ENCODE measurements around the gene SFXN3.

SFXN3 gene

DNA sequence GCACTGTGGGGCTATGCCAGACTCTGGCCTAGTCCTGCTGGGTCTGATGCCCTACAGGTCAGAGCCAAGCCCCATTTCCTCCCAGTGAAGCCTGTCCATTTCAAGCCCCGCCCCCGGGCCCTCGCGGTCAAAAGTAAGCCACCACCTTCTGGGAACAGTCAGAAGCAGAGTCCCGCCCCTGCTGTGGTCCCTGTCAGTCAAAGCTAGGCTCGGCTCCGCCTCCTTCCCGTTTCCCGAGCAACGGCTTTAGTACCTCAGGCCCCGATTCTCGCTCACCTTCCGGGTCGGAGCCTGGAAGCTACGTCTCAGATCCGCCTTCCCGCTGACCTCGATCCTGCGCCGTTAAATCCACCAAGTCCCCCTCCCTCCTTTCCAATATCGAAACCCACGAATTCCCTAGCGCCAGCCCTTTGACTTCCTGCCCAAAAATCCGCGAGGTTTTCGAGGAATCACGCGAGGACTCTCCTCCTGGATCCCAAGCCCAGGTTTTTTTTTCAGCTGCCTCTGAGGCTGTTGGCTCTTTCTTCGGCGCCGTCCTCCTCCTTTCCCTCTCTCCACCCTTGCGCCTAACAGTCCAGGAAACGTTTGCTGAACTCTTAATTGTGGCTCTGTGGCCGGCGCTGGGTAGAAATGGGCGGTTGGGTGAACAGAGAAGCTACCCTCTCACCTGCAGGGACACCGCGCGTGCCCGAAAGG is 11.8 kb downstream of the SFXN3 start:
- Histone ChIP-seq H3K9ac (ENCODE audit: low read length) (peak overlapping the region; percentile 90), H3K4me3 (ENCODE audit: low read length) (peak overlapping the region; percentile 84), H3K36me3 (ENCODE audit: control insufficient read depth, insufficient read depth, low read length, severe bottlenecking) (peaks cover 22% of the 10 kb centered on the region), H3K27me3 (replicated peaks; ENCODE audit: control insufficient read depth, insufficient read depth, low read length) (peaks cover 10% of the 10 kb centered on the region), H3K9me3 (ENCODE audit: control insufficient read depth, low read length) (no peaks in the 10 kb centered on the region), H3K4me1 (ENCODE audit: control insufficient read depth, insufficient read depth, low read length) (peaks cover 19% of the 10 kb centered on the region)
- DNase-seq (ENCODE audit: low read depth) = peak; percentile 97

DNA sequence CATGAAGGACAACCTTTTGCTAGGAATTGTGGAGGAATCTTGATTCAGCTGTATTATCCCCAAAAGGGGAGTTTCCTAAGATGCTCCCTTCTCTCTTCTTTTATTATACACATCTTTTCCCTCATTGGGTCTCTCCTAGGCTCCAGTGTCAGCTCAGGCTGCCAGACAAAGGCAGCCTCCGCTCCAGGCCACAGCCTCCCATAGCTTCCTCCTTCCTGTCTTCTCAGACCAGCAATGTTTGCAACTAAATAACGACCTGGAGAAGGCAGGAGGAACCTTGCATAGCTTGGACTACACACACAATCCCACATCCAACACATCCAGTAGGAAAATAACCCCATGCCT is 12.3 kb downstream of the SFXN3 start:
- Histone ChIP-seq H3K9me3 (ENCODE audit: control insufficient read depth, low read length) (no peaks in the 10 kb centered on the region), H3K9ac (ENCODE audit: low read length) (peak overlapping the region; percentile 90), H3K27me3 (replicated peaks; ENCODE audit: control insufficient read depth, insufficient read depth, low read length) (peaks cover 15% of the 10 kb centered on the region), H3K36me3 (ENCODE audit: control insufficient read depth, insufficient read depth, low read length, severe bottlenecking) (peaks cover 17% of the 10 kb centered on the region), H3K4me3 (ENCODE audit: low read length) (peak overlapping the region; percentile 84), H3K4me1 (ENCODE audit: control insufficient read depth, insufficient read depth, low read length) (peaks cover 19% of the 10 kb centered on the region)
- DNase-seq (ENCODE audit: low read depth) = no peak

DNA sequence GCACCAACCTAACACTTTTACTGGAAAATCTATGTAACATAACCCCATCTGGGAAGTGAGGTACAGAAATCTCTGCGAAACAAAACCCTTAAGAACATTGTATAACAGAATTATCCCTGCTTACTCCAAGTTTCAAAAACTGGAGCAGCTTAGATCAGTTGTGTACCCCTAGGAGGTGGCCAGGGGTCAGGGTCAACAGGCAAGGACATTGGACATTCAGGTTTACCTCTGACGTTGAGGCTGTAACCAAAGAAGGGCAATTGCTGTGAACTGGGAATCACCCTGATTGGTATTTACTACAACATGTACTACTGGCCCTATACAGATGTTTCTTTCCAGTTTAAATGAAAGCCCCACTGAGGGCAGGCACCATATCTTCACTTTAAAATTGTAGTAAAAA is 13.1 kb downstream of the SFXN3 start:
- Histone ChIP-seq H3K4me1 (ENCODE audit: control insufficient read depth, insufficient read depth, low read length) (peaks cover 19% of the 10 kb centered on the region), H3K9me3 (ENCODE audit: control insufficient read depth, low read length) (no peaks in the 10 kb centered on the region), H3K9ac (ENCODE audit: low read length) (no peak overlapping the region), H3K4me3 (ENCODE audit: low read length) (no peak overlapping the region), H3K36me3 (ENCODE audit: control insufficient read depth, insufficient read depth, low read length, severe bottlenecking) (peaks cover 9% of the 10 kb centered on the region), H3K27me3 (replicated peaks; ENCODE audit: control insufficient read depth, insufficient read depth, low read length) (peaks cover 23% of the 10 kb centered on the region)
- DNase-seq (ENCODE audit: low read depth) = no peak

DNA sequence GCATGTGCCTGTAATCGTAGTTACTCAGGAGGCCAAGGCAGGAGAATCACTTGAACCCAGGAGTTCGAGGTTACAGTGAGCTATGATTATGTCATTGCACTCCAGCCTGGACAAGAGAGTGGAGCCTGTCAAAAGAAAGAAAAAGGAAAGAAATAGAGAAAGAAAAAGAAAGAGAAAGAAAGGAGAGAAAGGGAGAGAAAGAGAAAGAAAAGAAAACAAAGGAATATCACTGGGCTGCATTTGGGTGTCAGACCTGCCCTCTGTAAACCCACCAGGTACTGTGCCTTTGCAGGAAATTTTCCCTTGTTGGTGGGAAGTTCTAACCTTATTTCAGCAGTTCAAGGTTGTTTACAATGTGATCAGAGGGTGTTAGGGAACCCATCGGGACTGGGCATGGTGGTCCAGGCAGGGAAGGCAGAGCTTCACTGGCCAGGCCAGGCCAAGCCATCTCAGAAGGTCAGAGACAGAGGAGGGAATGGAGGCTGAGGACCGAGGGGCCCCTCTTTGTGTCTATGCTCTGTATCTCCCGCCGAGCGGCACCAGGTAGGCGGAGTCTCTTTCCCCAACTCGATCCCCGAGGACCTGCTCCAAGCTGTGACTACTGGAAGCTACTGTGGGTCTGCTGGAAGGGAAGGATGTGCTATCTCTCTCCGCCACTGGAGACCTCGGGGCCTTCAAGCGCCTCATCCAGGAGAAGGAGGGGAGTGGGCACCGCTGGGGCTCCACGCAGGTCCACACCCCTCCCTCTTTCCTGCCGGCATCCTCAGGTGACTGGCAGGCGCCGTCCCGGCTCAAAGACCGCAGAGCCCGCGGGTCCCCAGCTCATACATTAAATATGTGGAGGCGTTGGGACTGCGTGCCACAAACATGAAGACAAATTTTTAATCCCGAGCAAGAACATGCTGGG is 15.6 kb downstream of the SFXN3 start:
- no peak for DNase-seq (ENCODE audit: low read depth)
- no peaks in the 10 kb centered on the region for H3K9me3 ChIP-seq (ENCODE audit: control insufficient read depth, low read length)
- H3K4me1 ChIP-seq (ENCODE audit: control insufficient read depth, insufficient read depth, low read length) = peaks cover 24% of the 10 kb centered on the region
- H3K9ac ChIP-seq (ENCODE audit: low read length) = no peak overlapping the region
- no peak overlapping the region for H3K4me3 ChIP-seq (ENCODE audit: low read length)
- no peaks in the 10 kb centered on the region for H3K36me3 ChIP-seq (ENCODE audit: control insufficient read depth, insufficient read depth, low read length, severe bottlenecking)
- peaks cover 27% of the 10 kb centered on the region for H3K27me3 ChIP-seq (replicated peaks; ENCODE audit: control insufficient read depth, insufficient read depth, low read length)

DNA sequence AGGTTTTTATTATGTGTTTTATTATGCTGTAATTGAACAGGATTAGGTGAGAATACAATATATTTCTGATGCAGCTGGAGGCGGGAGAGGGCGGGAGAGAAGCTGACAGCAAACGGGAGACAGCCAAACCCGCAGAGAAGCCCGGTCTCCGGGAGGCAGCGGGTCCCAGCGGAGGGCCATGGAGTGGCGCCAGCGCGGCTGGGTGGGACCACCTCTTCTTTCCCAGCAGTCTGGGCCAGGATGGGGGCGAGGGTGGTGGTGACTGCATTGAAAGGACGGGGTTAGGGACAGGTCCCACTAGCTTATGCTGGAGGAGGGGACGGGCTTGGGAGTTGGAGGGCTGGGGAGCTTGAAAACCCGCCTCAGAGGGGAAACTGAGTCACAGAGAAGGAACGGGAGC is 16.2 kb downstream of the SFXN3 start:
- DNase-seq (ENCODE audit: low read depth) = no peak
- no peaks in the 10 kb centered on the region for H3K9me3 ChIP-seq (ENCODE audit: control insufficient read depth, low read length)
- H3K27me3 ChIP-seq (replicated peaks; ENCODE audit: control insufficient read depth, insufficient read depth, low read length) = peaks cover 27% of the 10 kb centered on the region
- H3K36me3 ChIP-seq (ENCODE audit: control insufficient read depth, insufficient read depth, low read length, severe bottlenecking) = no peaks in the 10 kb centered on the region
- no peak overlapping the region for H3K4me3 ChIP-seq (ENCODE audit: low read length)
- no peak overlapping the region for H3K9ac ChIP-seq (ENCODE audit: low read length)
- H3K4me1 ChIP-seq (ENCODE audit: control insufficient read depth, insufficient read depth, low read length) = peaks cover 24% of the 10 kb centered on the region

DNA sequence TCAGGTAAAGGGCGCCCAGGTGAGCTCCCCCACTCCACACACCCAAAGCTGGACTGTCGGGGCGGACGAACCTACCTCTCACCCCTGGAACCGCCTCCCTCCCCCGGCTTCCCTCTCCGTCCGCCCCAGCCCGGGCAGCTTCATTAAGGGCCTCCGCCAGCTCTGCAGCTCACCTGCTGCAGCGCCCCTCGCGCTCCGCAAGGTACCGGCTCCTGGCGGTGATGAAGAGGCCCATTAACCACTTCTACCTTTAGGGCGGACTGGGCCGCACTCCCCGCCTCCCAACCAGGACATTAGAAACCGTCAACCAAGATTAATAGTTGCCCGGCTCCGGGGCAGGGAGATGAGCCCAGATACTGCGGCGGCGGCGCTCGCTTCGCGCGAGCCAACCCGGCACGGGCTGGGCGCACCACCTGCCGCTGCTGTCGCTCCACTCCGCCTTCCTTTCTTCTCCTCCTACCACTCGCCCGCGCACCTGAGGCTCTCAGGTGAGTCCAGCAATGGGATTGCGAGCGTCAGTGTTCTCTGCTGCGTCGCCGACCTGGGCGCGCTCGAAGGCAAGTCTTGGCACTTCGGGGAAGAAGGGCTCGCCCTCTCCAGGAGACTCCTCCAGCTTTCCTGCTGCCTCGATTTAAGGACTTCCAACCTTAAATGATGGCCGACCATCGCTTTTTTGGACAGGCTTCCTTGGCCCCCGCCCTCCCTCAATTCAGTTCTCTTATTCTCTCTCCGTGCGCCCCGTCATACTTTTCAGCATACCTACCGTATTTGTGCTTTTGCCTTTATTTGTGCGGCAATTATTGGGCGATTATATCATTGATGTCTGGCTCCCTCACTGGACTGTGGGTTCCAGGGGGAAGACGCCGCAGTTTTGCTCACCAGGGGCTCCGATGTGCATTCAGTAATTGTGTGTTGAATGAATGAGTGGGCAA is 17.2 kb downstream of the SFXN3 start:
- Histone ChIP-seq H3K27me3 (replicated peaks; ENCODE audit: control insufficient read depth, insufficient read depth, low read length) (peaks cover 27% of the 10 kb centered on the region), H3K4me1 (ENCODE audit: control insufficient read depth, insufficient read depth, low read length) (peaks cover 29% of the 10 kb centered on the region), H3K9ac (ENCODE audit: low read length) (no peak overlapping the region), H3K4me3 (ENCODE audit: low read length) (no peak overlapping the region), H3K36me3 (ENCODE audit: control insufficient read depth, insufficient read depth, low read length, severe bottlenecking) (no peaks in the 10 kb centered on the region), H3K9me3 (ENCODE audit: control insufficient read depth, low read length) (no peaks in the 10 kb centered on the region)
- no peak for DNase-seq (ENCODE audit: low read depth)

DNA sequence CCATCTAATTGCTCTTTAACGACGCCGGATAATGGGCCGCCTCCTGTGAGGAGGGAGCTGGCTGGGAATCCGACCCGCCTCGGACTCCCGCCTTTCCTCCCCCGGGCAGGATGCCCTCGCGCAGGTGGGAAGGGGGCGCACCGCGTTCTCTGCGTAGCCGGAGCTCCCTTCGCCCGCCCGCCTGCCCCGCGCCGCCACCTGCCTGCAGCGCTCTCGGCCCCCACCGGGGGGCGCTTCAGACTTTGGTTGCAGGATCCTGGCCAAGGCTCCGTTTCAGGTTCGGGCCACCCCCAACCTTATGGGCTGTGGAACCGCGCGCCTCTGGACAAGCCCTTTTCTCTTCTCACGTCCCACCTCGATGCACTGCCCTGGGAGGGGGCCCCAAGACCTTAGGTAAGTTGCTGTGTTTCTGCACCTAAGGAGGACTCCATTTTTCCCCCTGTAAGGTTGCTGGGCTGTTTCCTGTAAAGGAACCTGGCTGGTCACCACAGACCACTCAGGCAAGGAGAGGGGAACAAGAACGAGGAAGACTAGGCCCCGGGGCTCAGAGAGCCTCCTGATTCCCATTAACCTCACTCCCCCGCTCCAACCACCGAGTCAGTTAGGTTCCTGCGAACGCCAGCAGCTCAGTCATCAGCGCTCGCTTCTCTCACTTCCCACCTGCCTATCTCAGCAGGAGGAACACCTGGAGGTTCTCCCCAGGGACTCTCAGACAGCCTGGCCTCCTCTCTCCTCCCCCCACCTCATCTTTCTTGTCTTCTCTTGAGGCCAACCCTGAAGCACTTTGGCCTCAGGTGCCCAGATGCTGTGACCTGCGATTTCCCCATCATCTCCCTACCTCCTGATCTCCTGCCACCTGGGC is 19.4 kb downstream of the SFXN3 start:
- no peaks in the 10 kb centered on the region for H3K36me3 ChIP-seq (ENCODE audit: control insufficient read depth, insufficient read depth, low read length, severe bottlenecking)
- no peak overlapping the region for H3K9ac ChIP-seq (ENCODE audit: low read length)
- H3K4me3 ChIP-seq (ENCODE audit: low read length) = no peak overlapping the region
- peak; percentile 82 for DNase-seq (ENCODE audit: low read depth)
- H3K4me1 ChIP-seq (ENCODE audit: control insufficient read depth, insufficient read depth, low read length) = peaks cover 31% of the 10 kb centered on the region
- no peaks in the 10 kb centered on the region for H3K9me3 ChIP-seq (ENCODE audit: control insufficient read depth, low read length)
- peaks cover 27% of the 10 kb centered on the region for H3K27me3 ChIP-seq (replicated peaks; ENCODE audit: control insufficient read depth, insufficient read depth, low read length)

DNA sequence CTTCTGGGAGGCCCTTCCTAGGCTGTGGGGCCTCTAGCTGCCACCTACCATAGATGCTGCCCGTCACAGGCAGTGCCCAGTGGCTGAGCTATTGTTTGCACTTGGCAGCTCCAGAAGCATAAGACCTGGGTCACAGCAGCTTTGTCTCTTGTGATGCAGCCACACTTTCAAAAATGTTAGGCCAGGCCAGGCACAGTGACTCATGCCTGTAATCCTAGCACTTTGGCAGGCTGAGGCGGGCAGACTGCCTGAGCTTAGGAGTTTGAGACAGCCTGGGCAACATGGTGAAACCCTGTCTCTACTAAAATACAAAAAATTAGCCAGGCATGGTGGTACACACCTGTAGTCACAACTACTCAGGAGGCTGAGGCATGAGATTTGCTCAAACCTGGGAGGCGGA is 21.3 kb downstream of the SFXN3 start:
- H3K9me3 ChIP-seq (ENCODE audit: control insufficient read depth, low read length) = no peaks in the 10 kb centered on the region

DNA sequence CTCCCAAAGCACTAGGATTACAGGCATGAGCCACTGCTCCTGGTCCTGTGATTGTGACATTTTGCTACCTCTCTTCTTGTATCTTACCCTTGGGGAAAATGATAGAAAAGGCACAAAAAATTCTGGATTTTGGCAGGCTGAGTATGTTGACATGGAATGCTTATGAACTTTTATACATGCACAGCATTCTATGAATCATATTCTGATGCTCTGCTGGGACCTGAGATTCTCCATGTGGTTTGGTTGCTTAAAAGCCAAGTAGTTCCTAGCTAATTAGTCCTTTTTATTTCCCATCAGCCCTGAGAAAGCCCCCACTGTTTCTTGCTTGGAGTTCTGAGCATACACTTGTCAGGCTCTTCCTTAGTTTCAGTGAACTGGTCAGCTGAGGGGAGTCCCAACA is 22.5 kb downstream of the SFXN3 start:
- peaks cover 10% of the 10 kb centered on the region for H3K27me3 ChIP-seq (replicated peaks; ENCODE audit: control insufficient read depth, insufficient read depth, low read length)
- H3K36me3 ChIP-seq (ENCODE audit: control insufficient read depth, insufficient read depth, low read length, severe bottlenecking) = no peaks in the 10 kb centered on the region
- DNase-seq (ENCODE audit: low read depth) = peak; percentile 61
- peaks cover 31% of the 10 kb centered on the region for H3K4me1 ChIP-seq (ENCODE audit: control insufficient read depth, insufficient read depth, low read length)
- H3K9ac ChIP-seq (ENCODE audit: low read length) = no peak overlapping the region
- H3K4me3 ChIP-seq (ENCODE audit: low read length) = no peak overlapping the region
- no peaks in the 10 kb centered on the region for H3K9me3 ChIP-seq (ENCODE audit: control insufficient read depth, low read length)

More for the DNA sequence above, 21.3 kb downstream of the SFXN3 start:
- Histone ChIP-seq H3K4me3 (ENCODE audit: low read length) (no peak overlapping the region), H3K9ac (ENCODE audit: low read length) (peak overlapping the region; percentile 53), H3K4me1 (ENCODE audit: control insufficient read depth, insufficient read depth, low read length) (peaks cover 31% of the 10 kb centered on the region), H3K27me3 (replicated peaks; ENCODE audit: control insufficient read depth, insufficient read depth, low read length) (peaks cover 22% of the 10 kb centered on the region), H3K36me3 (ENCODE audit: control insufficient read depth, insufficient read depth, low read length, severe bottlenecking) (no peaks in the 10 kb centered on the region)
- peak; percentile 87 for DNase-seq (ENCODE audit: low read depth)

DNA sequence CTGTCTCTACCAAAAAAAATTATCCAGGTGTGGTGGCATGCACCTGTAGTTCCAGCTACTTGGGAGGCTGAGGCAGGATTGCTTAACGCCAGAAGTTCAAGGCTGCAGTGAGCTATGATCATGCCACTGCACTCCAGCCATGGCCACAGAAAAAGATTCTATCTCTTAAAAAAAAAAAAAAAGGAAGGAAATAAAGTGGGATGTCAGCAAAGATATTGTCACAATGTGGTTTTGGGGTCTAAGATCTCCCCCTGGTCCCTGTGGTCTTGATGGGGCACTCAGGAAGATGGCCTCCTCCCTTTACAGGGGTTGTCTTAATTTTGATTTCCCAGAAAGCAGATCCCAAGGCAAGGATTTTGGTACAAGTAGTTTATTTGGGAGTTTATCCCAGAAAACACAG is 23.3 kb downstream of the SFXN3 start:
- no peak for DNase-seq (ENCODE audit: low read depth)
- H3K36me3 ChIP-seq (ENCODE audit: control insufficient read depth, insufficient read depth, low read length, severe bottlenecking) = no peaks in the 10 kb centered on the region
- H3K9ac ChIP-seq (ENCODE audit: low read length) = no peak overlapping the region
- peaks cover 31% of the 10 kb centered on the region for H3K4me1 ChIP-seq (ENCODE audit: control insufficient read depth, insufficient read depth, low read length)
- H3K4me3 ChIP-seq (ENCODE audit: low read length) = no peak overlapping the region
- no peaks in the 10 kb centered on the region for H3K9me3 ChIP-seq (ENCODE audit: control insufficient read depth, low read length)
- peaks cover 2% of the 10 kb centered on the region for H3K27me3 ChIP-seq (replicated peaks; ENCODE audit: control insufficient read depth, insufficient read depth, low read length)

Data from adipocyte (in vitro differentiated cells).